Loucy (cell line): ENCODE data around the gene FAM219B.

ENCODE experiments used
- H2AFZ ChIP-seq: fragments of 200-600 bp; sonication (generic); 2 replicates; pipeline ENCODE4 v1.6.0; 2016; ENCODE audit warnings: antibody characterized with exemption, mild to moderate bottlenecking, low read length, moderate library complexity
- H3F3A ChIP-seq: fragments of 200-600 bp; 2 replicates; pipeline ENCODE4 v1.6.0; 2016; ENCODE audit warnings: antibody characterized with exemption, low read depth, mild to moderate bottlenecking
- H3K27me3 ChIP-seq: fragments of 200-600 bp; sonication (generic); 2 replicates; pipeline ENCODE4 v1.6.1; 2014; ENCODE audit warnings: low read length, mild to moderate bottlenecking; ENCODE audit not compliant: insufficient read depth, poor library complexity, severe bottlenecking
- H3K36me3 ChIP-seq: fragments of 200-600 bp; sonication (generic); 2 replicates; pipeline ENCODE4 v1.6.1; 2016; ENCODE audit warnings: low read length; ENCODE audit not compliant: insufficient read depth
- H3K4me1 ChIP-seq: fragments of 200-600 bp; sonication (generic); 2 replicates; pipeline ENCODE4 v1.5.1; 2014; ENCODE audit warnings: low read length, mild to moderate bottlenecking; ENCODE audit not compliant: insufficient read depth, poor library complexity, severe bottlenecking
- H3K4me2 ChIP-seq: fragments of 200-600 bp; sonication (generic); 2 replicates; pipeline ENCODE4 v1.6.0; 2014; ENCODE audit warnings: antibody characterized with exemption, low read length, low read depth, mild to moderate bottlenecking; ENCODE audit not compliant: poor library complexity, severe bottlenecking
- H3K4me3 ChIP-seq: fragments of 200-600 bp; sonication (generic); 2 replicates; pipeline ENCODE4 v1.5.1; 2014; ENCODE audit warnings: low read length, mild to moderate bottlenecking, mixed read lengths; ENCODE audit not compliant: poor library complexity, severe bottlenecking
- H3K79me2 ChIP-seq: fragments of 200-600 bp; sonication (generic); 2 replicates; pipeline ENCODE4 v1.6.1; 2014; ENCODE audit warnings: low read length; ENCODE audit not compliant: insufficient read depth
- H3K9ac ChIP-seq: fragments of 200-600 bp; sonication (generic); 2 replicates; pipeline ENCODE4 v1.6.0; 2014; ENCODE audit warnings: mild to moderate bottlenecking, low read depth, low read length, moderate library complexity; ENCODE audit not compliant: poor library complexity, severe bottlenecking
- H3K9me2 ChIP-seq: fragments of 200-600 bp; sonication (generic); replicated peaks from 2 replicates; pipeline ENCODE4 v1.6.1; 2016; ENCODE audit warnings: low read depth, low read length, mixed read lengths
- H3K9me3 ChIP-seq: fragments of 200-600 bp; sonication (generic); 2 replicates; pipeline ENCODE4 v1.6.1; 2014; ENCODE audit warnings: mild to moderate bottlenecking, antibody characterized with exemption, low read length, low read depth; ENCODE audit not compliant: insufficient read depth
- H4K20me1 ChIP-seq: fragments of 200-600 bp; sonication (generic); 2 replicates; pipeline ENCODE4 v1.6.0; 2014; ENCODE audit warnings: antibody characterized with exemption, low read length, mild to moderate bottlenecking; ENCODE audit not compliant: insufficient read depth, poor library complexity, severe bottlenecking
- EZH2phosphoT487 ChIP-seq: fragments of 200-600 bp; IDR thresholded peaks from 2 replicates; pipeline ENCODE4 v1.6.1; 2018; ENCODE audit warnings: antibody characterized with exemption, mild to moderate bottlenecking, moderate library complexity, borderline replicate concordance
- TF ChIP-seq, protein P1 (sequence below): fragments of 200-600 bp; sonication (generic); conservative IDR thresholded peaks from 2 replicates; pipeline ENCODE4 v1.5.1; 2014; ENCODE audit warnings: mild to moderate bottlenecking, antibody characterized with exemption, low read length

Gene FAM219B, protein sequence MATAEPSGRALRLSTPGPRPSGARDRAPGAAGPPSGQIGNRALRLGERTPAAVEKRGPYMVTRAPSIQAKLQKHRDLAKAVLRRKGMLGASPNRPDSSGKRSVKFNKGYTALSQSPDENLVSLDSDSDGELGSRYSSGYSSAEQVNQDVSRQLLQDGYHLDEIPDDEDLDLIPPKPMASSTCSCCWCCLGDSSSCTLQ

DNA sequence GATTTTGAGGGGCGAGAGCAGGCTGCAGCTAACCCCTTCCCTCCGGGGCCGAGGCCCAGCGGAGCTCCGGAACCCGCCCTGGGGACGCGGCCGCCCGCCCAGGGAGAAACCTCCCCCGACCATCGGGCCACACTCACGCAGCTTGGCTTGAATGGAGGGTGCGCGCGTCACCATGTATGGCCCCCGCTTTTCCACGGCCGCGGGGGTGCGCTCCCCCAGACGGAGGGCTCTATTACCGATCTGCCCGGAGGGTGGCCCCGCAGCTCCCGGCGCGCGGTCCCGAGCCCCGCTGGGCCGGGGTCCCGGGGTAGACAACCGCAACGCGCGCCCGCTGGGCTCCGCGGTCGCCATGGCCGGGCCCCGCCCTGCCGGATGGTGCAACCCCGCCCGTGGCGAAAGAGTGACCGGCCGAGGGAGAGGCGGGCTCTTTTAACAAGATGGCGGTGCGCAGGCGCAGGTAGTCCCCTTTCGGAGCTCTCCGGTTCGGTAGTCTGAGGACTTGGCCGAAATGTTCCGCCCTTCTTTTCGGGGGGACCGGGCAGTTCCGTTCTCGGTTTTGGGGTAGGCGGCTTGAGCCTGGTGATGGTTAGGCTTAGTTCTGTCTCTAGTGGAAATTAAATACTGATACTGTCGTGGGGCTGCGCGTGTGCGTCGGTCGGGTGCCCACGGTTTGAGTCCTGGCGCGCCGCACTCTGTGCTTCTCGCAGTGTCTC, at the start of gene FAM219B:
TSS of gene FAM219B (minus strand) at position 402 of the 713 bp plus-strand sequence. CDS start at position 351, 51 bp downstream.
- Histone ChIP-seq H3K4me1 (peaks cover 14% of the 10 kb centered on the region), H3K36me3 (peaks cover 4% of the 10 kb centered on the region; the same call in 1 of the 2 replicates), H3K4me3 (peak within 1 kb of the TSS; percentile 99), H3K4me2 (peak within 1 kb of the TSS; percentile 86), H3K9ac (peak within 1 kb of the TSS; percentile 90), H3K9me2 (no peaks in the 10 kb centered on the region), H4K20me1 (no peaks in the 10 kb centered on the region), H3K27me3 (no peaks in the 10 kb centered on the region), H3K79me2 (peaks cover 24% of the 10 kb centered on the region), H3F3A (no peaks in the 10 kb centered on the region), H2AFZ (peak within 1 kb of the TSS; percentile 100), H3K9me3 (no peaks in the 10 kb centered on the region)
- no peak for TF ChIP-seq EZH2phosphoT487
- TF ChIP-seq, protein P1, sequence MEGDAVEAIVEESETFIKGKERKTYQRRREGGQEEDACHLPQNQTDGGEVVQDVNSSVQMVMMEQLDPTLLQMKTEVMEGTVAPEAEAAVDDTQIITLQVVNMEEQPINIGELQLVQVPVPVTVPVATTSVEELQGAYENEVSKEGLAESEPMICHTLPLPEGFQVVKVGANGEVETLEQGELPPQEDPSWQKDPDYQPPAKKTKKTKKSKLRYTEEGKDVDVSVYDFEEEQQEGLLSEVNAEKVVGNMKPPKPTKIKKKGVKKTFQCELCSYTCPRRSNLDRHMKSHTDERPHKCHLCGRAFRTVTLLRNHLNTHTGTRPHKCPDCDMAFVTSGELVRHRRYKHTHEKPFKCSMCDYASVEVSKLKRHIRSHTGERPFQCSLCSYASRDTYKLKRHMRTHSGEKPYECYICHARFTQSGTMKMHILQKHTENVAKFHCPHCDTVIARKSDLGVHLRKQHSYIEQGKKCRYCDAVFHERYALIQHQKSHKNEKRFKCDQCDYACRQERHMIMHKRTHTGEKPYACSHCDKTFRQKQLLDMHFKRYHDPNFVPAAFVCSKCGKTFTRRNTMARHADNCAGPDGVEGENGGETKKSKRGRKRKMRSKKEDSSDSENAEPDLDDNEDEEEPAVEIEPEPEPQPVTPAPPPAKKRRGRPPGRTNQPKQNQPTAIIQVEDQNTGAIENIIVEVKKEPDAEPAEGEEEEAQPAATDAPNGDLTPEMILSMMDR = no peak

DNA sequence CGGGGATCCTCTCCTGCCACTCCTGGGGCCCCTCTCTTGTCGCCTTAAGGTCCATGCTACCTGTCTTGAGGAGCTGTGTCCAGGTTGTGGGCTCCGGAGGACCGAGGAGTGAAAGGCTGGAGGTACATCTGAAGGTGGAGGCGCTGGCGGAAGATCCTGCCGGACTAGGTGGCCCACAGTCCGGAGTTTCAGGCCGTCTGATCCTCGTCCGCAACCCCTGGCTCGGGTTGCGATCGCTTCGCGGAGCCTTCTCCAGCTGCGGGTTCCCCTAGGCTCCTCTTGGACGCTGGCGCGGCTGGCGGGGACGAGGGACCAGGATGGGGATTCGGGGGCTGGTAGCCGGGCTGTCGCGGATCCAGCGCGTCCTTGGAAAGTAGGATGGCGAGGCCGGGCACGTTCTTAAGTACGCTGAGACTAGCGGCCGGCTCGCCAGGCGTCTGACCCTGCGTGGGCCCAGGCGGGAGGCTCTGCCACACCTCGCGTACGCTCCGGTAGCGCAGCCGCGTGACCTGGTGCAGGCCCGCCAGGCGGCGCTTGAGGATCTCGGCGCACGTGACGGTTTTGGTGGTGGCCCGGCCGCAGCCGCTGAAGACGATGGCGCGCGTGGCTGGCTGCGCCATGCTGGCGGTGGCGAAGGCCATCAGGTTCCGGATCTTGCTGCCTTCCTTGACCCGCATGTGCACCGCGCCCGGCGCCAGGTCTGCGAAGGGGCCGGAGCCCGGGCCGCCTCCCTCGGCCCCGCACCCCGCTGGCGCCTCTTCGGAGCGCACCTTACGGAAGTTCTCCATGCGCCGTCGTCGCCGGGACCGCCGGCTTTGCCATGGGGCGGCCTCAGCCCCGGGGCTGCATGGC, 49.4 kb upstream of the FAM219B start:
- H3K27me3 ChIP-seq = no peaks in the 10 kb centered on the region
- H3K9me3 ChIP-seq = no peaks in the 10 kb centered on the region
- no peak overlapping the region for H3K9ac ChIP-seq
- H3K9me2 ChIP-seq = no peaks in the 10 kb centered on the region
- H3F3A ChIP-seq = no peaks in the 10 kb centered on the region
- H3K4me3 ChIP-seq = no peak overlapping the region
- H3K4me1 ChIP-seq = no peaks in the 10 kb centered on the region
- H2AFZ ChIP-seq = no peak overlapping the region
- TF ChIP-seq EZH2phosphoT487 = no peak
- TF ChIP-seq, protein P1 = no peak
- H3K36me3 ChIP-seq = no peaks in the 10 kb centered on the region
- no peaks in the 10 kb centered on the region for H3K79me2 ChIP-seq
- H3K4me2 ChIP-seq = no peak overlapping the region
- H4K20me1 ChIP-seq = no peaks in the 10 kb centered on the region

DNA sequence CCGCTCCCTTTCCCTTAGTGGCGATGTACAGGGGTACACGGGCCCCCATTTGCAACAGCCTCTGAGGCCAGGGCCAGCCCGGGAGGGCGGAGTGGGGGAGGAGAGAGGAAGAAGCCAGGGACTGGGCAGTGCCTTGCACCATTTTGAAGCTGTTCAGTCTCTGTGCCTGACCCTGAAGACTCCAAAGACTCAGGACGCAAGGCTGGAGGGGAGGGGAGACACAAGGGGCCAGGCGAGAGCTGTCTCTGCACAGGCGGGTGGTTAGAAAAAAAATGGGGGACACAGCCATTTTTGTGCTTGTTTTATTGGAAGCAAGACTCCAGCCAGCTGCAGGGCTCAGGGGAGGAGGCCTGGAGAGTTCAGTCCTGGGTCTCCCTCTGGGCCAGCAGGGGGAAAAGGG, 48.4 kb upstream of the FAM219B start:
- no peak overlapping the region for H3K9ac ChIP-seq
- H4K20me1 ChIP-seq = no peaks in the 10 kb centered on the region
- no peaks in the 10 kb centered on the region for H3F3A ChIP-seq
- no peaks in the 10 kb centered on the region for H3K27me3 ChIP-seq
- H3K4me1 ChIP-seq = no peaks in the 10 kb centered on the region
- H3K79me2 ChIP-seq = no peaks in the 10 kb centered on the region
- no peak overlapping the region for H3K4me3 ChIP-seq
- H2AFZ ChIP-seq = no peak overlapping the region
- TF ChIP-seq, protein P1 = no peak
- no peak for TF ChIP-seq EZH2phosphoT487
- H3K9me3 ChIP-seq = no peaks in the 10 kb centered on the region
- no peaks in the 10 kb centered on the region for H3K36me3 ChIP-seq
- H3K9me2 ChIP-seq = no peaks in the 10 kb centered on the region
- H3K4me2 ChIP-seq = no peak overlapping the region
